ENCODE measurements around the gene LRATD1. TPM values are rescaled to one million over a fixed set of nuclear protein-coding genes. Genes with fewer than 3 reads are reported as not detected.

LRATD1 gene
- total and polyA plus RNA-seq, 2 donors (not counting 3 experiments of a cell fraction or from before 2014, with no cell fraction given) = not detected

GRCh38 chr2:14614017-14614416 lies 18.5 kb upstream of the LRATD1 start:
- ChIA-PET POLR2A (no interaction called here), CTCF (no interaction called here)
- no peak overlapping the region for H3K27ac ChIP-seq (ENCODE audit: insufficient read depth, low read depth, low read length)
- no peak overlapping the region for H2AFZ ChIP-seq (ENCODE audit: low read depth, low read length)
- H3K9me1 ChIP-seq (replicated peaks; ENCODE audit: control insufficient read depth, extremely low read depth, insufficient read depth, low read length) = no peaks in the 10 kb centered on the region
- FAIRE-seq = no peak
- no TSS peak for BruUV-seq (replicated peaks)
- H3K4me1 ChIP-seq (ENCODE audit: control insufficient read depth, extremely low read depth, insufficient read depth, low read length) = no peaks in the 10 kb centered on the region
- peaks cover 2% of the 10 kb centered on the region for H3K9me3 ChIP-seq (replicated peaks; ENCODE audit: control insufficient read depth, insufficient read depth, low read length)
- DNase-seq (ENCODE audit: low read depth, low spot score) = no peak
- H3K4me2 ChIP-seq (ENCODE audit: insufficient read depth, low read length) = no peak overlapping the region
- H3K79me2 ChIP-seq (ENCODE audit: control insufficient read depth, insufficient read depth, low read length) = no peaks in the 10 kb centered on the region
- H3K9ac ChIP-seq (replicated peaks; ENCODE audit: extremely low read depth, insufficient read depth, low read length) = no peak overlapping the region
- H3K4me3 ChIP-seq (replicated peaks in 1 of 3; ENCODE audit: insufficient read depth in 1 of 3, low read depth in 1 of 3, low read length in 3 of 3) = no peak overlapping the region
- H4K20me1 ChIP-seq (replicated peaks; ENCODE audit: control insufficient read depth, extremely low read depth, insufficient read depth, low read length) = no peaks in the 10 kb centered on the region
- TF ChIP-seq POLR2A (IDR thresholded peaks at IDR 0.05; ENCODE audit: low read depth, low read length) (no peak), CTCF (IDR thresholded peaks at IDR 0.05; ENCODE audit: extremely low read depth in 1 of 2, insufficient read depth in 1 of 2, low read depth in 1 of 2, low read length in 2 of 2) (no peak), MYC (IDR thresholded peaks at IDR 0.05; ENCODE audit: low read depth, low read length) (no peak), POLR2AphosphoS5 (IDR thresholded peaks at IDR 0.05; ENCODE audit: insufficient read depth, low read depth, low read length) (no peak), EZH2 (IDR thresholded peaks at IDR 0.05; ENCODE audit: borderline replicate concordance, low read depth, low read length, severe bottlenecking) (no peak), FOS (IDR thresholded peaks at IDR 0.05; ENCODE audit: borderline replicate concordance, insufficient read depth, low read length) (no peak), JUN (IDR thresholded peaks at IDR 0.05; ENCODE audit: borderline replicate concordance, insufficient read depth, insufficient read length, low read depth) (no peak), GATA2 (IDR thresholded peaks at IDR 0.05; ENCODE audit: insufficient read depth, insufficient read length, low read depth, low read length) (no peak)
- TF ChIP-seq, protein P1, sequence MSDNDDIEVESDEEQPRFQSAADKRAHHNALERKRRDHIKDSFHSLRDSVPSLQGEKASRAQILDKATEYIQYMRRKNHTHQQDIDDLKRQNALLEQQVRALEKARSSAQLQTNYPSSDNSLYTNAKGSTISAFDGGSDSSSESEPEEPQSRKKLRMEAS (IDR thresholded peaks at IDR 0.05; ENCODE audit: insufficient read depth, insufficient read length) = no peak
- intact Hi-C loops (cut with micrococcal nuclease) (no loop called here), dilution Hi-C loops (cut with MboI; ENCODE audit: extremely low pct_ligation_motif_present, low sequenced_read_pairs) (no loop called here)
- H3K27me3 ChIP-seq (ENCODE audit: control insufficient read depth in 2 of 2, insufficient read depth in 2 of 2, low read length in 2 of 2) = no peaks in the 10 kb centered on the region
- no peaks in the 10 kb centered on the region for H3K36me3 ChIP-seq (ENCODE audit: control insufficient read depth in 2 of 2, extremely low read depth in 1 of 2, insufficient read depth in 2 of 2, low read length in 2 of 2)

Data from endothelial cell of umbilical vein (primary cell).